Lower lobe of right lung (tissue), 2 donors: ENCODE data around the gene COL20A1. TPM values are rescaled to one million over a fixed set of nuclear protein-coding genes. Genes with fewer than 3 reads are reported as not detected.
A peak's percentile ranks its signal among the peaks of the same experiment; 100 is the strongest.

Experiments
- ATAC-seq, 2 donors: fragments of 200-7000 bp; cut with Tn5 transposase; one replicate each; pipeline ENCODE4 v1.9.1; 2020 to 2022; ENCODE audit warnings: mild to moderate bottlenecking in 2 of 2, moderate library complexity in 2 of 2
- DNase-seq: peaks from one replicate; pipeline ENCODE4 v3.0.0-alpha.2; 2020
- H3K27ac ChIP-seq: fragments of 200-600 bp; one replicate; pipeline ENCODE4 v1.8.0; 2022
- H3K27me3 ChIP-seq: fragments of 200-600 bp; one replicate; pipeline ENCODE4 v1.8.0; 2022; ENCODE audit warnings: low read depth
- H3K36me3 ChIP-seq: fragments of 200-600 bp; one replicate; pipeline ENCODE4 v1.8.0; 2022; ENCODE audit warnings: mild to moderate bottlenecking
- H3K4me1 ChIP-seq: fragments of 200-600 bp; one replicate; pipeline ENCODE4 v1.8.0; 2022
- H3K4me3 ChIP-seq: fragments of 200-600 bp; one replicate; pipeline ENCODE4 v1.8.0; 2022; ENCODE audit warnings: mild to moderate bottlenecking
- H3K9me3 ChIP-seq: fragments of 200-600 bp; one replicate; pipeline ENCODE4 v1.8.0; 2022
- intact Hi-C: fragments of 100-400 bp; cut with DNase I; formaldehyde crosslinking; loops from one replicate; pipeline ENCODE4 v1.11.0; 2022
- total RNA-seq: library from RNA; stranded (reverse); fragmentation: NEBNext Ultra II Directional; extraction: Animal tissue kit (Norgen Biotek cat#: 25700); gene quantifications from one replicate; pipeline ENCODE4 v1.2.1, GENCODE V29; 2021
- TF ChIP-seq, protein P1 (sequence below): fragments of 200-600 bp; IDR thresholded peaks from one replicate; pipeline ENCODE4 v1.8.0; 2022; ENCODE audit warnings: antibody characterized with exemption, mild to moderate bottlenecking
- donor health status: DM: no; HTN: yes; CAD: no; lungs with severe emphysema.

Gene COL20A1
- total RNA-seq, 1 donor from 2014 or later: not detected

DNA sequence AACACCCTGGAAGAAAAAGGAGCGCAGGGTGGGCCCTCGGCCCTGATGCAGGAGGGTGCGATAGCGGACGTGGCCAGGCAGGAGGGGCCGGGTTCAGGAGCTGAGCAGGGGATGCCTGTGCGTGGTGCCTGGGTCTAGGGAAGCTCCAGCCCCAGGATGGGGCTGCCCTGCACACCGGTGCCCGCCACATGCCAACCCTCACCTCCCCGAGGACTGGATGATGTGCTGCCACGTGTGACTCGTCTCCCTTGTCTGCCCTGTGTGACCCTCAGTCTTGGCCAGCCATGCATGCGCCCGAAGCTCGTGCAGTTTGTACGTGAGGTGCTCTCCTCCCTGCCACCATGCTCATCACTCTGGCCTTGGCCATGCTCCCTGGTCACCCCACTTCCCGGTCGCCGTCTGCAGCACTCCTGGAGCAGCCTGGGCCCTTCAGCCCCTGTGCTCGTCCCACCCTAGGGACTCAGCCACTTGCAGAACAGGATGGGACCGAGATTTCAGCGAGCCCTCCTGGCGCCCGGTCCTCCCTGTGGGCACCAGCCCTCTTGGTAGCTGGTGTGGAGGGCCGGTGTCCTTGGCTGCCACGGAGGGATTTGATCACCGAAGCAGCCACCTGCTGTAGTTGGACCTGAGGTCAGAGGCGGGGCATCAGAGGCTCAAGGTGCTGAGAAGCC lies 4.3 kb upstream of the COL20A1 start:
- H3K27me3 ChIP-seq: no peaks in the 10 kb centered on the region
- H3K4me3 ChIP-seq: no peak overlapping the region
- H3K36me3 ChIP-seq: peaks cover 57% of the 10 kb centered on the region
- no peaks in the 10 kb centered on the region for H3K9me3 ChIP-seq
- intact Hi-C loops: no loop called here
- ATAC-seq (no peak), DNase-seq (no peak)
- no peaks in the 10 kb centered on the region for H3K4me1 ChIP-seq
- no peak overlapping the region for H3K27ac ChIP-seq
- TF ChIP-seq, protein P1, sequence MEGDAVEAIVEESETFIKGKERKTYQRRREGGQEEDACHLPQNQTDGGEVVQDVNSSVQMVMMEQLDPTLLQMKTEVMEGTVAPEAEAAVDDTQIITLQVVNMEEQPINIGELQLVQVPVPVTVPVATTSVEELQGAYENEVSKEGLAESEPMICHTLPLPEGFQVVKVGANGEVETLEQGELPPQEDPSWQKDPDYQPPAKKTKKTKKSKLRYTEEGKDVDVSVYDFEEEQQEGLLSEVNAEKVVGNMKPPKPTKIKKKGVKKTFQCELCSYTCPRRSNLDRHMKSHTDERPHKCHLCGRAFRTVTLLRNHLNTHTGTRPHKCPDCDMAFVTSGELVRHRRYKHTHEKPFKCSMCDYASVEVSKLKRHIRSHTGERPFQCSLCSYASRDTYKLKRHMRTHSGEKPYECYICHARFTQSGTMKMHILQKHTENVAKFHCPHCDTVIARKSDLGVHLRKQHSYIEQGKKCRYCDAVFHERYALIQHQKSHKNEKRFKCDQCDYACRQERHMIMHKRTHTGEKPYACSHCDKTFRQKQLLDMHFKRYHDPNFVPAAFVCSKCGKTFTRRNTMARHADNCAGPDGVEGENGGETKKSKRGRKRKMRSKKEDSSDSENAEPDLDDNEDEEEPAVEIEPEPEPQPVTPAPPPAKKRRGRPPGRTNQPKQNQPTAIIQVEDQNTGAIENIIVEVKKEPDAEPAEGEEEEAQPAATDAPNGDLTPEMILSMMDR: no peak

DNA sequence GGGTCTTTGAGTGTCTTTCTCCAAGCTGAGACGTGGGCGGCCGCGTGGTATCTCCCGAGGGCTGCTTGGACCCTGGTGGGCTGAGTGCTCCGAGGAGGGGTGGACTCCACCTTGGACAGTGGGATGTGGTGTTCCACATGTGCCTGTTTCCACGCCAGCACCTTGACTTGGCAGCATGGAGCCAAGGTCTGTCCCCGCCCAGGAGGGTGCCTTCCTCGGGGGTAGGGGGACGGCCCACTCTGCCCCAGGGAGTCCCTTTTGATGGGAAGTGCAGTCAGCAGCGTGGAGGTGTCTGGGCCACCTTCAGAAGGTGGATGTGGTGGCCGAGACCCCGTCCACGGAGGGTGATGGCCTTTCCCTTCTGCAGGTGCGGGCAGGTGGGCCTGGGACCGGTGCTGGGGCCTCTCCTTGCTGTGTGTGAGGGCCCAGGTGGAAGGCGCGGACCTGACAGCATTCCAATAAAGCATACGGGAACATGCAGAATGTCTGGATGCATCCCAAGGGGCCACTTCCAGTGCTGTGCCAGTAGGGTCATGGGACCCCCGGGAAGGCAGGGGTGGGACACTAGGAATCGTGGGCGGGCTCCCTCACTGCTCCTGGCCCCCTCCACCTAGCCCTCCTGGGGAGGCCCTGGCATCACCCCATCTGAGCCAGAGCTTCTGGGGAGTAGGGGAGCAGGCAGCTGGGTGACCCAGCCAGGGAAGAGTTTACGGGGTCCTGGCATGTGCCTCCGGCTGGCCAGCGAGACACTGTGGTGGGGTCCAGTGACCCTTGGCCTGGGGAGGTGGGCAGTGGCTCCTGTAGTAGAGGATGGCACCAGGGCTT lies 3.5 kb upstream of the COL20A1 start:
- TF ChIP-seq, protein P1: no peak
- Histone ChIP-seq H3K4me1 (no peaks in the 10 kb centered on the region), H3K4me3 (no peak overlapping the region), H3K27ac (no peak overlapping the region), H3K36me3 (peaks cover 49% of the 10 kb centered on the region), H3K27me3 (peaks cover under 1% of the 10 kb centered on the region), H3K9me3 (no peaks in the 10 kb centered on the region)
- no peak for DNase-seq
- ATAC-seq: no peak
- intact Hi-C loops: no loop called here

DNA sequence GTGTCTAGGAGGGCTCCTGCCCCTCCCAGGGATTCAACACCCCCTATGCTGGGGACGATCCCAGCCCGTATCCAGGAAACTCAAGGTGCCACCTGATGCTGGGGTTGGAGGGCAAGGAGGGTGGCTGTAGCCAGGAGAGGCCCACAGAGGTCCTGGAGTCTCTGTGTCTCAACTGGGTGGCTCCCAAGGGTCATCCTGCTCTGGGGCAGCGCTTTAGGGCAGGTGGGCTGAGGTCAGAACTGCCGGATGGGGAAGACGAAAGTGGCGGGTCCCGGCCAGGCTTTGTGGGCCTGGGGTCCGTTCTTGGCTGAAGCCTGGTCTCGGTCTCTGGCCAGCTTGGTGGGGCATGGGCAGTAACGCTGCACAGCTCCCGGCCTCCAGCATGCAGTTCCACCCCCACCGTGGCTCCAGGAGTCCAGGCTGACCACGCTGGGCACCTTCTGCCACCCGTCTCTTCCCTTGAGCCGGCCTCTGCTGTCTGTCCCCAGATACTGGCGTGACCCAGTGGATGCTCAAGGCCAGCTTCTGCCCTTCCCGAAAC lies 2.8 kb upstream of the COL20A1 start:
- Histone ChIP-seq H3K4me1 (no peaks in the 10 kb centered on the region), H3K9me3 (no peaks in the 10 kb centered on the region), H3K27ac (no peak overlapping the region), H3K36me3 (peaks cover 42% of the 10 kb centered on the region), H3K27me3 (peaks cover 8% of the 10 kb centered on the region), H3K4me3 (no peak overlapping the region)
- DNase-seq (no peak), ATAC-seq (no peak)
- TF ChIP-seq, protein P1: no peak
- intact Hi-C loops: no loop called here

DNA sequence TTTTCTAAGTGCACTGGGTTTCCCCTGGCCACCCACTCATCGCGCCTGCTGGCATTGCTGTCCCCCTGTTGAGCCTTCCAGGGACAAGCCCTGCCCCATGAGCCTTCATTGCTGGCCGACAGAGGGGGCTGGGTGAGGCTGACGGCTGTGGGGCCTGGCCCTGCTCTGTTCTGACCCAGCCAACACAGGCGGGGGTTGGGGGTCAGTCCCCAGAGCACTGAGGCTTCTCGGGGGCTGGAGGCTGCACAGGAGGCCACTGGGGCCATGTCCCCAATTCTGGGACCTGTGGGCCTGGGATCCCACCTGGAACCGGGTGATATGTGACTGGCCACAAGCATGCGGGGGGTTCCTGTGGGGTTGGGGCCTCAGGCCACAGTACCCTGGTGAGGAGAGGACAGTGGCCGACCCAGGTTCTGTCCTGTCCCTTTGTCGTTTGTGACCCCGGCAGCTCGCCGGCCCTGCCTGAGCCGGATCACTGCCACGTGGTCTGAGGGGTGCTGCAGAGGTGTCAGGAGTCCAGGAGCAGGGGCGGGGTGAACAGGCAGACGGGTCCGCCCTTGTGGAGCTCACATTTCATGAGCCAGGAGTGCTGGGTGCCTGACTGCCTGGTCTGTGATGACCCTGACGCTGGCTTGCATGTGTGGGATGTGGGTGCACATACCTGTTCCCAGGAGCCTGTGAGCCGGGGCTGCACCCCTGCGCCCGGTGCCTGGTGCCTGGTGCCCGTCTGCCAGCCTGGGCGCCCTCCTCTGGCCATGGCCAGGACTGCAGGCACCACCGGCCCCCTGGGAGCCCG lies 2.1 kb upstream of the COL20A1 start:
- Histone ChIP-seq H3K9me3 (no peaks in the 10 kb centered on the region), H3K27me3 (peaks cover 13% of the 10 kb centered on the region), H3K36me3 (peaks cover 35% of the 10 kb centered on the region), H3K27ac (no peak overlapping the region), H3K4me1 (no peaks in the 10 kb centered on the region), H3K4me3 (no peak overlapping the region)
- ATAC-seq (peak; percentile 54 to 56), DNase-seq (no peak)
- intact Hi-C loops: no loop called here
- TF ChIP-seq, protein P1: peak; percentile 67

DNA sequence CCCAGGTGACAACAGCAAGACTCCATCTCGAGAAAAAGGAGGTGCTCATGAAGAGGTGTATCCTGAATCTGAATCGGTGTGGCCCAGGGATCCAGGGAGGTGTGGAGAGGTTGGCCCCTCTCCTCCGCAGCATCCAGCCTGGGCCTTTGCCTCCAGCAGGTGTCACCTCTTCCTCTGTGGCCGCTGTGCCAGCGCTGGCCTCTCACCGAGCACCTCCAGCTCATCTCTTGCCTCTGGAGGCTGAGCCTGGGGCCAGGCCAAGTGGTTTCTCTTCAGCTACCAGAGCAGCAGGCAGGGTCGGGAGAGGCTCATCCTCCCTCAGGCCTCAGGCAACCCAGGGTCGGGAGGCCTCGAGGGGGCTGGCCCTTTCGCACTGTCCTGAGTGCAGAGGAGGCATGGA lies 1.2 kb upstream of the COL20A1 start:
- no peak for DNase-seq
- Histone ChIP-seq H3K4me3 (no peak overlapping the region), H3K4me1 (no peaks in the 10 kb centered on the region), H3K27me3 (peaks cover 22% of the 10 kb centered on the region), H3K36me3 (peaks cover 26% of the 10 kb centered on the region), H3K27ac (no peak overlapping the region), H3K9me3 (no peaks in the 10 kb centered on the region)
- intact Hi-C loops: no loop called here
- TF ChIP-seq, protein P1: no peak
- no peak for ATAC-seq
